G401.6 (cell line): ENCODE measurements around the gene CD300C.
"Not testable (repeated sequence)": the region's sequence is repeated elsewhere in the genome, so short reads cannot be mapped to it uniquely, and the experiment has no call there.

Experiments used
- FAIRE-seq: peaks from 2 replicates; lab custom pipeline; 2012; peaks lifted over from hg19 to GRCh38; lab: Jason Lieb, UNC

Gene CD300C

GRCh38 chr17:74531231-74531761 lies 14.6 kb downstream of the CD300C start, which contains the start of gene CD300LB:
CD300LB (minus strand) TSS chr17:74531475; CDS start chr17:74531350, 125 bp downstream.
- FAIRE-seq, result no peak

- FAIRE-seq, result no peak
Observed at GRCh38 chr17:74530831-74531150, 15.1 kb downstream of the CD300C start.

GRCh38 chr17:74529243-74529642 lies 16.7 kb downstream of the CD300C start:
- FAIRE-seq, result no peak

GRCh38 chr17:74528491-74529199 lies 17.3 kb downstream of the CD300C start:
- no peak for FAIRE-seq

- FAIRE-seq, result no peak
Observed at GRCh38 chr17:74527756-74528155, 18.2 kb downstream of the CD300C start.

DNA sequence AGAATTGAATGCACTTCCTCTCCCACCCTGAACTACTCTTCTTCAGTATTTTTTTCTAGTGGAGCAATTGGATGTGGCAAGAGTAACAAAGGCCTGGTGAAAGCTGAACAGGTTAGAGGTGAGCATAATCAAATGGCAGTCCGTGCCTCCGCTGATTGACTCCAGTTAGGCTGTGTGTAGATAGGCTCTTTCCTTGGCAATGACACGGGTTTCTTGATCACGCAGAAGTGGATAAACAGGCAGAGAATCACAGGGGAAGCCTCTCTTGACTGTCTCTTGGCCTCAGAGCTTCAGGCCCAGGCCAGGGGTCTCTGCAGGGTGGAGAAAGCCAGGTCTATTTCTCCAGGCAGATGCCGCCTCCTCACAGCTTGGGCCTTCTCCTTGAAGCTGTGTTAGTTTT lies 18.8 kb downstream of the CD300C start:
- FAIRE-seq, result no peak

DNA sequence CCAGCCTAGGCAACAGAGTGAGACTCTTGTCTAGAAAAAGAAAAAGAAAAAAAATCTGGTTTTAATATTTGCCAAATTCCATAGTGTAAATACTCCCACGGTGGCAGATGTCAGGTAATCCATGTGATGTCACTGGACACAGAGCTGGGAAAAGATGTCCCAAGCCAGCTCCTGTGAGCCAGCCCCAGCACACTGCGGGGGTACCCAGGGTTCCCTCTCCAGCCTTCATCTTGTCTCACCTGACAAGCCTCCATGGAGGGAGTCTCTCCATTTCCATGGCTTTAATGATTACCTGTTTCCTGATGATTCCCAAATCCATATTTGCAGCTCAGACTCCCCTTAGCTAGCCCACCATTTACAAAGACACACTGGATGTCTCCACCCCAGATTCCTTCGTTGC lies 19.2 kb downstream of the CD300C start:
- FAIRE-seq, result no peak

DNA sequence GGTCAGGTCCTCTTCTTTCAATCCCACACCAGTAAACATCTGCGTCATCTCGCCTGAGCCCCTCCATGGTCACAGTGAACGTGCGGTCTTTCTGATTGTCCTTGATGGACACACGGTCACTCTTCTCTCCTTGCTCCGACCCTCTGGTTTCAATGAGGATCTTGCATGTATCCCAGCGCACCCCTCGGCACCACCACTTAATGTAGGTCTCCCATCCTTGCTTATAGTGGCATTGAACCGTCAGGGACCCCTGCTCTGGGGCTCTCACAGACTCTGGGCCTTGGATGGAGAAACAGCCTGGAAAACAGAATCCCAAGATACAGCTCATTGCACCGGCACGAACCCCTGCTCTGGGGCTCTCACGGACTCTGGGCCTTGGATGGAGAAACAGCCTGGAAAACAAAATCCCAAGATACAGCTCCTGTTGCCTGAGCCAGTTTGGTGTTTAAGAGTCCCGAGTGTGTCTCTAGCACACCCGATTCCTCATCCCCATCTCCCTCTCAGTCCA lies 20.1 kb downstream of the CD300C start:
- FAIRE-seq, result no peak

DNA sequence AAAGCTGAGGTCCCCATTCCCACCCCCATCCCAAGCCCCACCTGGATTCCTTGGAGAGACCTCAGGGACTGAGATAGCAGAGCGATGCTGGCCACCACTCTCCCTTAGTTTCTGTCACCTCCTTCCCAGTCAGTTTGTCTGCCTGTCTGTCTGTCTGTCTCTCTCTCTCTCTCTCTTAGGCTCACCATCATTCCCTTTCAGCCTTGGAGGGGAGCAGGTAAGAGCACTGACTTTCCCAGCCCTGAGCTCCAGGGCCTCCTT lies 20.5 kb downstream of the CD300C start:
- no peak for FAIRE-seq

DNA sequence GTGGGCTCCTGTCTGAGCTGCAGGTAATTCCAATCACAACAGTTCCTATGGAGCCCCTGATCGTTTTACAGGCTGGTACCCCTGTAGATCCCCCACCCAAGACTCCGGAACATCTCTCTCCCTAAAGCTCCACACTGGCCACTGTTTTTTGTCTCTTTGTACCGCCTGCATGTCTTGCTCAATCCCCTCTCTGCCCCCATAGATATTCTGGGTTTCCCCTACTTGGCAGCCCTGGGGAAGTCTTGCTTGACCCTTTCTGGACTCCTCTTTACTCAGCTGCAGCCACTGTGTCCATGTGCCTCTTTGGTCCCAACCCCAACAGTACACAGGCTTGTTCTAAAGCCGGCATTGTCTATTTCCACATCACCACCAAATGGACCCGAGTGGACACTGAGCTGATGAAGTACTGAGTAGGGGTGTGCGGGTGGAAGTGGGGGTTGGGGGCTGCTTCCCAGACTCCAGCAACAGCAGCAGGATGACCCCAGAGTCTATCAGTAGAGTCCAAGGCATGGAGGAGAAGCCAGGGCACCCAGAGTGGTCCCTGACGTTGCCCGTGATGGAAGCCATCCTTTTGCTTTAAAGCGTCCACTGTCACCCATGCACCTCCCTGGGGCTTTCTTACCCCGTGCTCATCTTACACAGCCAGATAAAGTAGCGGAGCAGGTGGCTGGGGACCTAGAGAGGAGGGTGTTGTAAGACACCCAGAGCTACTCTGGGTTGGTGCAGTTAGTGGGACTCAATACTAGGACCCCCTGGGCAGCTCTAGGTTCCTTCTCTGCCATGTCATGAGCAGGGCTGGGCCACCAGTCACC lies 21.1 kb downstream of the CD300C start:
- no peak for FAIRE-seq

DNA sequence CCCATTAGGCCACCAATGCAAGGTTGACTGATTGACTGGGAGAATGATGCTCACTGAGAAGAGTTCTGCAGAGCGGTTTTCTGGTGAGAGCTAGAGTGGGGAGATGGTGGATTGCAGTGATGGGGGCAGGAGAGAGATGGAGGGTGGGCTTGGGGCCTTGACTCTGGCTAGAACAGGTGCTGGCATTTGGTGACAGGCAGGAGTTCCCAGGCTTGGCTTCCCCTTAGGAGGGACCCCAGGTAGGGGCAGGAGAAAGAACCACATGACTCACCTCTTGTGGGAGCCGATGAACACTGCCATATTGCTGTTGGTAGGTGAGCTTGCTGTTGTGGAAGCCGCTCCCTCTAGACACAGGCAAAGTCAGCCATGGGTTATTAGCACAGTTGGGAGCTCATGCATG lies 22.6 kb downstream of the CD300C start:
- no peak for FAIRE-seq

DNA sequence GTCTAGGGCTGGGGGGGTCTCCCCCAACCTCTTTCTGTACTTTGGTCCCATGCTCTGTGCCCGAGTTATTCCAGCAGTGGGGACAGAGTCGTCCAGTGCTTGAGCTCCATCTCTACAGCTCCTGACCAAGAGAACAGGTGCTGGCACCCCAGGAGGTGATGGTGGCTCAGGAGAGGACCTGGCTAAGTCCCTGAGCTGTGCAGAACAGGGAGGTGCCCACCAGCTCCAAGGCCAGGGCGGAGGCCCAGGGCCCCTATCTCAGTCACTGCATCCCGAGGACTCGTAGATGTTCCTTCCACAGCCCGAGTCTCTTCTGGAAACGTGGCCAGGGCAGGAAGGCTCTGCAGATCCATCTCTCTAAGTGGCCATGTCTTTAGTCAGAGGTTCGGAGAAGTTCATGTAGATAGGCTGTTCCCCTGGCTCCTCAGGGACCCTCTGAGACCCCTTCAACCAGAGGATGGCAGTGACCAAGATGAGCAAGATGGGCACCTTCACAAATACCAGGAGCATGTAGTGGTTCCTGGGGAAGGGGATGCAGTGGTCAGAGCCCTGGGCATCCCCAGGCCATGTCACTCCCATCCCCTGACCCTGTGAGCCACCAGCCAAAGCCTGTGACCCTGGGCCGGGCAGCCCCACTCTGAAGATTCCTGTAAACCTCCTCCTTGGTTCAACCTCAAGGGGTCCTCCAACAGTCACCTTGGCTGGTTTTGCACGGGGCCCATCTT lies 23.4 kb downstream of the CD300C start:
- FAIRE-seq, result no peak

DNA sequence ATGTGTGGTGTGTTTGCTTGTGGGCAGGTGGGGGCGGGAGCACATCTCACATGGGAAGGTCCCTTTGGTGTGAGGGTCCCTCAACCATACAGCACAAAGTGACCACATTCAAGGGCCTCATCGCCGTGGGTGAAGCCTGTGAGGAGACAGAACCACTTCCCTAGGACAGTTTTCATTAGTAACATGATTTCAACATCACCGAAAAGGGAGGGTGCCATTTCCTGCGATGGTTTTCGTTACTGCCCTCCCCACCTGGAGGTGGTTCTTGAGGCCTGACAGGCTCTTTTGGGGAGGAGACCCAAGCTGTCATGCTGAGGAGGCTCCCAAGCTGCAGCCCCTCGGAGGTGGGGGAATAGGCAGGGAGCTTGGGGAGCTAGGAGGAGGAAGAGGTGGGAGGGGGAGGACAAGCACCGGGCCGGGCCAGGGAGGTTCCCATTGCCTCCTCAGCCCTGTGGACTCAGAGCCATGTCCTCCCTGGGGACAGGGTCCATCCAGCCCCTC lies 24.2 kb downstream of the CD300C start:
- no peak for FAIRE-seq

DNA sequence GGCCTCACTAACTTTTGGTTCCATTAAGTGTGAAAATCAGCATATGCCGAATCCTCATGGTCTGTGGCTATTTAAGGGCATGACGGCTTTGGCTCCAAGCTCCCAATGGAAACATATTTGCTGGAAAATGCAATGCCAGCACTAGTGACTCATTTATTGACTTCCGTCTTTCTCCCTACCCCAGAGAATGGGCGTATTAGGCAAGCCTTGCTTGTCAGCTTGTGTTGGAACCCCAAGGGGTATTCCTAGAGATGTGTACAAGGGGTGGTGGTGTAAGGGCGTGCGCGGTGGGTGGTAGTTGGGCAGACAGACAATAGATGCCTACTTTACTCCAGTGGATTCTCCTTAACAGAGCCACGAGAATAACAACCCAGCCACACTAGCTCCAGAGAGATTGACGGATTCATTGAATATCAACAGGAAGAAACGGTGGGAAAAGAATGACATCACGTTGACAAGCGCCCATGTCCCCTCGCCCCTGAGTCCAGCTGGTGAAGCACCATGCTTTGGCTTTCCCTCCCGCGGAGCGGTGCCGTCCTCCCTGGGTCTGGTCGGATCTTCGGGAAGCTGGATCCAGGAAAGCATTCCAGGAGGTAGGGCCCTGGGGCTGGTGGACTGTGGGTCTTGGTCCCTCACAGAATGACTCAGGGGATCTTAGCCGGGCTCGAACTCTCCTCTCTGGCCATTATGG lies 25.0 kb downstream of the CD300C start:
- no peak for FAIRE-seq

DNA sequence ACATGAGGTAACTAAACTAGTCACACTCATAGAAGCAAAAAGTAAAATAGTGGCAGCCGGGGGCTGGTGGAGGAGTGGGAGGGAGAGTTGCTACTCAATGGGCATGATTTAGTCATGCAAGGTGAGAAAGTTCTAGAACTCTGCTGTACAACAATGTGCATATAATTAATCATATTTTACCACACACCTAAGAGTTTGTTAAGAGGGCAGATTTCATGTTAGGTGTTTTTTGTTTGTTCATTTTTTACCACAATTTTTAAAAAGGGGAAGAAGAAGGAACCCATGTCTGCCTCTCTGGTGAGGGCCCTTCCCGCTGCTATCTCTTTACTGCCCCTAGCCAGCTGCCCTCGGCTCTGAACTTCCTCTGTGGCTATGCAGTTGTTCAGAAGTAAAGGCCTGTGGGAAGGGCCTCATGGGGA lies 25.9 kb downstream of the CD300C start:
- FAIRE-seq, result no peak

GRCh38 chr17:74518413-74518981 lies 27.4 kb downstream of the CD300C start:
- not testable (repeated sequence) for FAIRE-seq

GRCh38 chr17:74516561-74517328 lies 29.2 kb downstream of the CD300C start:
- FAIRE-seq, result no peak

DNA sequence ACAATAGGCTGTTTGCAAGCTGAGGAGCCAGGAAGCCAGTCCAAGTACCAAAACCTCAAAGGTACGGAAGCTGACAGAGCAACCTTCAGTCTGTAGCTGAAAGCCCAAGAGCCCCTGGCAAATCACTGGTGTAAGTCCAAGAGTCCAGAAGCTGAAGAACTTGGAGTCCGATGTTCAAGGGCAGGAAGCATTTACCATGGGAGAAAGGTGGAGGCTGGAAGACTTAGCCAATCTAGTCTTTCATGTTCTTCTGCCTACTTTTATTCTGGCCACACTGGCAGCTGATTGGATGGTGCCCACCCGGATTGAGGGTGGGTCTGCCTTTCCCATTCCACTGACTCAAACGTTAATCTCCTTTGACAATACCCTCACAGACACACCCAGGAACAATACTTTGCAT lies 30.0 kb downstream of the CD300C start:
- FAIRE-seq, result no peak

GRCh38 chr17:74514632-74515334 lies 31.1 kb downstream of the CD300C start:
- FAIRE-seq, result no peak

DNA sequence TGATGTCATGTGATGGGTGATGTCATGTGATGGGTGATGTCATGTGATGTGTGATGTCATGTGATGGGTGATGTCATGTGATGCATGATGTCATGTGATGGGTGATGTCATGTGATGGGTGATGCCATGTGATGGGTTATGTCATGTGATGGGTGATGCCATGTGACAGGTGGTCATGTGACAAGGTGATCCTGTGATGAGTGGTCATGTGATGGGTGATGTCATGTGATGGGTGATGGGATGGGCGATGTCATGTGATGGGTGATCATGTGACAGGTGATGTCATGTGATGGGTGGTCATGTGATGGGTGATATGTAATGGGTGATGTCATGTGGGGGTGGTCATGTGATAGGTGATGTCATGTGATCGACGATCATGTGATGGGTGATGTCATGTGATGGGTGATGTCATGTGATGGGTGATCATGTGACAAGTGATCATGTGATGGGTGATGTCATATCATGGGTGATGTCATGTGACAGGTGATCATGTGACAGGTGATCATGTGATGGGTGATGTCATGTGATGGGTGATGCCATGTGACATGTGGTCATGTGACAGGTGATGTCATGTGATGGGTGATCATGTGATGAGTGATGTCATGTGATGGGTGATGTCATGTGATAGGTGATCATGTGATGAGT lies 31.8 kb downstream of the CD300C start:
- no peak for FAIRE-seq
